ENCODE measurements around the gene BCL2L14. TPM values are rescaled to one million over a fixed set of nuclear protein-coding genes. Genes with fewer than 3 reads are reported as not detected.

BCL2L14 gene
- total RNA-seq, 1 donor from 2014 or later: not detected

- intact Hi-C loops (cut with DNase I): no loop called here
- ATAC-seq (ENCODE audit: poor library complexity) (no peak), DNase-seq (no peak)
These were observed 22.0 kb upstream of the BCL2L14 start for GRCh38 chr12:12048714-12049113.

- no peak for ATAC-seq (ENCODE audit: poor library complexity)
- intact Hi-C loops (cut with DNase I): no loop called here
- no peak for DNase-seq
These were observed 19.1 kb upstream of the BCL2L14 start for GRCh38 chr12:12051668-12052067.

GRCh38 chr12:12054993-12055392 is 15.7 kb upstream of the BCL2L14 start:
- DNase-seq: no peak
- intact Hi-C loops (cut with DNase I): no loop called here
- no peak for ATAC-seq (ENCODE audit: poor library complexity)

DNA sequence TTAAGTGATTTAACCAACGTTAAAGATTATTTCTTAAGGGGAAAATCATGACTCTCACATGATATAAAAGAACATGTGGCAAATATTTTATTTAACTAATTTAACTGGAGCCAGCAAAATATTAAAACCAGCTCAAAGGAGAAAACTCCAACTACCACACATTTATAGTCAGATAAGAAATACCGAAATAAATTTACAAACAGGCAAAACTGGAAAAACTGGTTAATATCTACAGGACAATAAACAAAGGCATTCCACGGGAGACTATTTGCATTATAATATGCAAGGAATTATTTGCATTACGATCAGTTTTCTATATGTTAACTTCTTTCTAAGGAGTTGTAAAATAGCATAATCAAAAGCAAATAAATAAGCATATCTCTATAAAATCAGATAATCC is 13.8 kb upstream of the BCL2L14 start:
- intact Hi-C loops (cut with DNase I): no loop called here
- DNase-seq (no peak), ATAC-seq (ENCODE audit: poor library complexity) (no peak)

DNA sequence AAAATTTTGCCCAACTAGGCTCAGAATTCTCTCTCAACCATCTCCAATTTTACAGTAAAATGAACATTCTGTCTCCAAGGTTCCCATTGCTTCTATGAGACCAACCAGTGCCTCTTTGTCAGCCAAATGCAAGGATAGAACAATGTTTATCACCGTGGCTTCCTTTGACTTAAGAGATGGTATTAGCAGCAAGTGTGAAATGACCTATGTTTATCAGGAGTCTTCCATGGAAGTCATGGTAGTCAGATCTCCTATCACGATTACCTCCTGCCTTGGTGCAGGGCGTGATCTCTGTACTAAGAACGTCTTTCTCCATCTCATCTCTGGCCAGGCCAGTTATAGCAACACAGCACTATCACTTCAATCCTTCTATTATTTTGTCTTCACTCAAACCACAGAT is 6.1 kb upstream of the BCL2L14 start:
- intact Hi-C loops (cut with DNase I): no loop called here
- ATAC-seq (ENCODE audit: poor library complexity): no peak
- no peak for DNase-seq

- ATAC-seq (ENCODE audit: poor library complexity): no peak
- no peak for DNase-seq
- intact Hi-C loops (cut with DNase I): no loop called here
These were observed 2.0 kb upstream of the BCL2L14 start for GRCh38 chr12:12068751-12069150.

GRCh38 chr12:12069821-12070548 is 754 bp upstream of the BCL2L14 start:
- no peak for DNase-seq
- no peak for ATAC-seq (ENCODE audit: poor library complexity)
- intact Hi-C loops (cut with DNase I): no loop called here

- intact Hi-C loops (cut with DNase I): no loop called here
- DNase-seq: no peak
- no peak for ATAC-seq (ENCODE audit: poor library complexity)
These were observed 1.5 kb downstream of the BCL2L14 start for GRCh38 chr12:12072064-12072760.

DNA sequence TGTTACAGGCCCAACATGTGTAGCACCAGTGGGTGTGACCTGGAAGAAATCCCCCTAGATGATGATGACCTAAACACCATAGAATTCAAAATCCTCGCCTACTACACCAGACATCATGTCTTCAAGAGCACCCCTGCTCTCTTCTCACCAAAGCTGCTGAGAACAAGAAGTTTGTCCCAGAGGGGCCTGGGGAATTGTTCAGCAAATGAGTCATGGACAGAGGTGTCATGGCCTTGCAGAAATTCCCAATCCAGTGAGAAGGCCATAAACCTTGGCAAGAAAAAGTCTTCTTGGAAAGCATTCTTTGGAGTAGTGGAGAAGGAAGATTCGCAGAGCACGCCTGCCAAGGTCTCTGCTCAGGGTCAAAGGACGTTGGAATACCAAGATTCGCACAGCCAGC is 8.6 kb downstream of the BCL2L14 start:
- ATAC-seq (ENCODE audit: poor library complexity): no peak
- DNase-seq: no peak
- intact Hi-C loops (cut with DNase I): no loop called here

GRCh38 chr12:12081836-12082497 is 11.2 kb downstream of the BCL2L14 start:
- no peak for DNase-seq
- intact Hi-C loops (cut with DNase I): loop anchor here (5.0 kb wide), 1 partner anchor 250 kb away; no protein-coding TSS in a partner anchor
- ATAC-seq (ENCODE audit: poor library complexity): peak; percentile 82

DNA sequence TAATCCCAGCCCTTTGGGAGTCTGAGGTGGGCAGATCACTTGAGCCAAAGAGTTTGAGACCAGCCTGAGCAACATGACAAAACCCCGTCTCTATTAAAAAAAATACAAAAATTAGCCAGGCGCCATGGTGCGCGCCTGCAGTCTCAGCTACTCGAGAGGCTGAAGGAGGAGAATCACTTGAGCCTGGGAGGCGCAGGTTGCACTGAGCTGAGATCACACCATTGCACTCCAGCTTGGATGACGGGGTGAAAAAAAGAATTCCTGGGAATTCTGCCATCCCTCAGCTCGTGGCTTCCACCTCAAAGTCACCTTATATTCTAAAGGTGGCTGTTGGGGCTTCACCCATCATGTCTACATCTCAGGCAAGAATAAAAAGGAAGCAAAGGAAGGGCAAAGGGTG is 12.9 kb downstream of the BCL2L14 start:
- ATAC-seq (ENCODE audit: poor library complexity) (no peak), DNase-seq (no peak)
- intact Hi-C loops (cut with DNase I): loop anchor here (5.0 kb wide), 1 partner anchor 249 kb away; no protein-coding TSS in a partner anchor

DNA sequence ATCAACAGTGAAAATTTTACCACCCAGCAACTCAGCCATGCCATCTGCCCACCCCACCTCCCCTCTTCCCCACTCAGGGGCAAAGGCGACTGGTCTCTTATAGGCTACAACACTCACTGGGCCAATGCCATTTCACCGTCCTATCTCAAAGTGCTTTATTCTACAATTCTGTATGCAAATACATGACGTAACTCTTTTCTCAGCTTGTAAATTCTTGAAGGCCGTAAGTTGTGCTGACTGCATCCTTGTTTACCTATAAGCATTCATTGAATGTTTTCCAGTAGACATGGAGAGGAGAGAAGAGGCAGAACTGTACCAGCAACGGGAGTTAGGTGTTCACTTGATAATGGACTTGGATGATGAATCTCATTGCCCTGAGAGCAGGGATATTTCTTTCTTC is 15.6 kb downstream of the BCL2L14 start:
- ATAC-seq (ENCODE audit: poor library complexity) (no peak), DNase-seq (no peak)
- intact Hi-C loops (cut with DNase I): no loop called here

DNA sequence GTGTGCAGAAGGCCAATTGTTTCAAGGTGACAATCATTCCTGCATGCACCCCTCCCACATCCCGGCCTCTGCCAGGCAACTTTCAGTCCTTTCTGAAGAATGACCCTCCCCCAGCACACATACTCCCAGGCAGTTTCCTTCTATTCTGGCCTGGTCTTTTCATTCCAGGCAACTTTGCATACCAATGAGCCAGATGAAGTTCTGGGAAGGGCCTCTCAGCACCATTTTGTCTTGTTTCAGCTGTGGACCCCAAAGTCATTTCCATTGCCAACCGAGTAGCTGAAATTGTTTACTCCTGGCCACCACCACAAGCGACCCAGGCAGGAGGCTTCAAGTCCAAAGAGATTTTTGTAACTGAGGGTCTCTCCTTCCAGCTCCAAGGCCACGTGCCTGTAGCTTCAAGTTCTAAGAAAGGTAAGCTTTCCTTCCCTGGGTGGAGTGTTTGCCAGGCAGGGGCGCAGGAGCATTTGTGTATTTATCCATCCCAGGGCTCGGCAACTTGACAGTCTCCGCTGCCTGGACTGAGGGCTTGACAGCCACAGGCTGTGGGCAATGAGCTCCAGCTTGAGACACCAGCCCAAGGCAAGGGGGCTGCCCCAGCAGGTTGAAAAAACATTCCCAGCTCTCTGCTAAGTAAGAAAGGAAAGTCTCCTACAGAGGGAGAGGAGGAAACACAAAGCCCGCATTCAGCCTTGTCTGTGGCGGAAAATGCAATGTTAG is 16.4 kb downstream of the BCL2L14 start:
- no peak for ATAC-seq (ENCODE audit: poor library complexity)
- intact Hi-C loops (cut with DNase I): no loop called here

DNA sequence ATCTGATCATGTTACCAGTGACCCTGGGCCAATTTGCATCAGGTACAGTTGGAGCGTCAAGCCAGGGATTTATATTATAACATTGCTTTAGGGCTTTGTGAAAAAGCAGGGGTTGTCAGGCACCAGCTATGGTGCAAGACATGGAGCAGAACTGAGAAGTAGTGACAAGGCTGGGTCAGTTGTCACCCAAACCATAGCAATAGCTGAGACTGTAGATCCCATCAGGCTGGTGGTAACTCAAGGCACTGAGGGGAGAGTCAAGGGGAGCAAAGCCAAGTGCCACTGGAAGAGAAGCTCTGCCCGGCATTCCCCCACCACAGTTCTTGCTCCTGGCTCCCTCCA is 16.9 kb downstream of the BCL2L14 start:
- DNase-seq: no peak
- ATAC-seq (ENCODE audit: poor library complexity): no peak
- intact Hi-C loops (cut with DNase I): no loop called here

More for the DNA sequence above, 16.4 kb downstream of the BCL2L14 start:
- no peak for DNase-seq

GRCh38 chr12:12088147-12088546 is 17.4 kb downstream of the BCL2L14 start:
- intact Hi-C loops (cut with DNase I): no loop called here
- ATAC-seq (ENCODE audit: poor library complexity): no peak
- DNase-seq: no peak

- intact Hi-C loops (cut with DNase I): no loop called here
- DNase-seq (no peak), ATAC-seq (ENCODE audit: poor library complexity) (no peak)
These were observed 18.0 kb downstream of the BCL2L14 start for GRCh38 chr12:12088761-12089160.

- intact Hi-C loops (cut with DNase I): no loop called here
- no peak for DNase-seq
- ATAC-seq (ENCODE audit: poor library complexity): no peak
These were observed 20.3 kb downstream of the BCL2L14 start for GRCh38 chr12:12091071-12091470.

DNA sequence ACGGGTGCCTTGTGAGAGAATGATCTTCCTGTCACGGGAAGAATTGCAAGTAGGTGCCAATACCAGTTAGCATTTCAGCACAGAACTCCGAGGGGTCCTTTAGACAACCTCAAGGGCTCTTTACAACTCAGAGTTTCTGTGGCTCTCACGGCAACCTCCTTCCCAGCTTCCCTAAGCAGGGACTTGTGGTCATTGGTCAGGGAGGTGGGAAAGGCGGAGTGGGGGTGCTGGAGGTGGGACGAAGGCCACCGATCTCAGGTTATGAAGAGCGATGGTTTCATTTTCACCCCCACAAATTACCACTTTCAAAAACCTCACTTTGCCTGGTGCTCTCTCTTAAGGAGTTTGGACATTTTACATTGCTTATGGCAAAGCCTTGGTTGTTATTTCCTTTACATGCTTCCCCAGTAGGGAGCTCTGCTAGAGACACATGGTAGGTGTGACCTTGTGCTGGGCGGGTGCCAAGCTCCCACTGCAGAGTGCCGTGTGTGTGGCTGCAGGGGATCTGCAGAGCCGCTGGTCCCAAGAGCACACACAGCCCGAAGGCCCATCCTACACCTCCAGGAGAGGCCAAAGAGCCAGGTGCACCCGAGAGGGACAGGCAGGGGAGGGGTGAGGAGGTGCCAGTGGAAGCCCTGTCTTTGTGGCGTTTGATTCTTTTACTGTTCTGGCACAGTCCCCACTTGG is 21.4 kb downstream of the BCL2L14 start:
- no peak for ATAC-seq (ENCODE audit: poor library complexity)
- intact Hi-C loops (cut with DNase I): no loop called here

GRCh38 chr12:12094481-12094880 is 23.7 kb downstream of the BCL2L14 start:
- no peak for ATAC-seq (ENCODE audit: poor library complexity)
- intact Hi-C loops (cut with DNase I): no loop called here
- DNase-seq: no peak

More for the DNA sequence above, 21.4 kb downstream of the BCL2L14 start:
- peak; percentile 46 for DNase-seq
